ENCODE measurements around the gene NFKBIE. TPM values are rescaled to one million over a fixed set of nuclear protein-coding genes. Genes with fewer than 3 reads are reported as not detected.
A peak's percentile ranks its signal among the peaks of the same experiment; 100 is the strongest.

The NFKBIE gene
- total and polyA plus RNA-seq, 9 of the 15 experiments (the other 6 are each of a cell fraction or from before 2014, with no cell fraction given) = 2.1 to 16.4 (median 11.7) TPM

DNA sequence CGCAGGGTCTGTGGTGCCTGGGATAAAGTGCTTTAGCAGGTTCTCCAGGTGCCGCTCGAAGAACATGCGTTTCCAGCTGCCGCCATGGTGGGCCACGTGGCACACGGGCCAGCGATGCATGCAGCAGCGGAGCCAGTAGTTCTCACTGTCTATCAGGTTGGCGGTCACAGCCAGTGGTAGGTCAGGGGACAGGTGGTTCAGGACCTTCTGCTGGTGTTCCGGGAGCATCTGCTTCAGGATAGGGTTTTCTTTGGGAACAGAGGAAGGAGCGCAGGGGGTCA lies 20.9 kb upstream of the NFKBIE start:
- H3K79me2 ChIP-seq (ENCODE audit: control insufficient read depth, insufficient read depth, low read length) = no peaks in the 10 kb centered on the region
- no peaks in the 10 kb centered on the region for H3K9me3 ChIP-seq (replicated peaks; ENCODE audit: control insufficient read depth, insufficient read depth, low read depth, low read length)
- ATAC-seq = no peak
- H2AFZ ChIP-seq (ENCODE audit: low read depth, low read length) = no peak overlapping the region
- no peak overlapping the region for H3K27ac ChIP-seq (ENCODE audit: extremely low read depth, low read depth, low read length)
- CTCF ChIA-PET (ENCODE audit: low intra/inter-chr PET ratio) = no interaction called here
- H3K4me1 ChIP-seq (replicated peaks in 1 of 2; ENCODE audit: control insufficient read depth in 2 of 2, insufficient read depth in 2 of 2, low read length in 2 of 2) = peaks cover 0 to 9% of the 10 kb centered on the region in 2 experiments; a peak in 2 of 5 replicates
- BruUV-seq (replicated peaks) = no TSS peak
- H3K36me3 ChIP-seq (ENCODE audit: control insufficient read depth, insufficient read depth, low read length) = no peaks in the 10 kb centered on the region
- POLR2A ChIA-PET = interaction anchor here (0.7 to 5.1 kb wide), 2 partner anchors 10 to 147 kb away, joined by 3 to 20 read pairs; no protein-coding TSS in a partner anchor
- no peak overlapping the region for H3K4me3 ChIP-seq
- H4K20me1 ChIP-seq (replicated peaks; ENCODE audit: control insufficient read depth, insufficient read depth, low read length) = no peaks in the 10 kb centered on the region; the same call in 1 of the 2 replicates
- 9% methylated on average over 12 of the region's 12 CpGs for WGBS (ENCODE audit: insufficient coverage, low coverage, missing lambda C conversion rate)
- FAIRE-seq = no peak
- H3K9me1 ChIP-seq (ENCODE audit: control insufficient read depth, insufficient read depth, low read length) = no peaks in the 10 kb centered on the region
- H3K9ac ChIP-seq (ENCODE audit: insufficient read depth in 1 of 2, low read depth in 2 of 2, low read length in 2 of 2) = peak overlapping the region in 1 of 2 experiments; percentile 4; a peak in 1 of 4 replicates
- intact Hi-C loops (cut with micrococcal nuclease) = no loop called here
- peaks cover 51 to 86% of the 10 kb centered on the region in 2 experiments for H3K27me3 ChIP-seq (ENCODE audit: control insufficient read depth in 2 of 2, insufficient read depth in 2 of 2, low read length in 2 of 2)
- DNase-seq (ENCODE audit: extremely low read depth in 1 of 4, low spot score in 3 of 4) = no peak
- H3K4me2 ChIP-seq (ENCODE audit: insufficient read depth, low read length) = no peak overlapping the region
- in situ Hi-C loops (cut with MboI) = no loop called here
- TF ChIP-seq, protein P1, sequence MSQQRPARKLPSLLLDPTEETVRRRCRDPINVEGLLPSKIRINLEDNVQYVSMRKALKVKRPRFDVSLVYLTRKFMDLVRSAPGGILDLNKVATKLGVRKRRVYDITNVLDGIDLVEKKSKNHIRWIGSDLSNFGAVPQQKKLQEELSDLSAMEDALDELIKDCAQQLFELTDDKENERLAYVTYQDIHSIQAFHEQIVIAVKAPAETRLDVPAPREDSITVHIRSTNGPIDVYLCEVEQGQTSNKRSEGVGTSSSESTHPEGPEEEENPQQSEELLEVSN (IDR thresholded peaks at IDR 0.05; ENCODE audit: borderline replicate concordance in 1 of 2, extremely low read depth in 1 of 2, insufficient read depth in 1 of 2, insufficient read length in 1 of 2, low read depth in 1 of 2, low read length in 1 of 2, poor library complexity in 1 of 2, severe bottlenecking in 1 of 2) = peak in 1 of 2 experiments; percentile 76
- TF ChIP-seq HDAC8 (tag; IDR thresholded peaks at IDR 0.05) (no peak), ETV6 (IDR thresholded peaks at IDR 0.05; ENCODE audit: borderline replicate concordance in 1 of 2, low read depth in 2 of 2, low read length in 1 of 2) (no peak), ETV6 (CRISPR knock-in tag; IDR thresholded peaks at IDR 0.05; ENCODE audit: borderline replicate concordance) (no peak), ZFP36 (IDR thresholded peaks at IDR 0.05; ENCODE audit: low read depth, low read length, partially characterized antibody) (no peak), IRF2 (CRISPR knock-in tag; IDR thresholded peaks at IDR 0.05) (no peak), ILF3 (IDR thresholded peaks at IDR 0.05; ENCODE audit: borderline replicate concordance) (no peak), CTBP1 (IDR thresholded peaks at IDR 0.05; ENCODE audit: borderline replicate concordance) (no peak), SAFB2 (IDR thresholded peaks at IDR 0.05; ENCODE audit: borderline replicate concordance, low read depth, low read length, severe bottlenecking) (no peak), KAT7 (CRISPR knock-in tag; IDR thresholded peaks at IDR 0.05; ENCODE audit: borderline replicate concordance) (no peak), STAT5B (CRISPR knock-in tag; IDR thresholded peaks at IDR 0.05) (no peak), SRSF1 (IDR thresholded peaks at IDR 0.05; ENCODE audit: low read depth, low read length) (no peak), ZNF431 (CRISPR knock-in tag; IDR thresholded peaks at IDR 0.05) (no peak), KLF10 (CRISPR knock-in tag; IDR thresholded peaks at IDR 0.05) (no peak), FIP1L1 (IDR thresholded peaks at IDR 0.05; ENCODE audit: low read depth, low read length, poor library complexity, severe bottlenecking) (no peak), ZNF324 (CRISPR knock-in tag; IDR thresholded peaks at IDR 0.05) (no peak), SNIP1 (IDR thresholded peaks at IDR 0.05; ENCODE audit: low read depth) (no peak)
- TF ChIP-seq, protein P2, sequence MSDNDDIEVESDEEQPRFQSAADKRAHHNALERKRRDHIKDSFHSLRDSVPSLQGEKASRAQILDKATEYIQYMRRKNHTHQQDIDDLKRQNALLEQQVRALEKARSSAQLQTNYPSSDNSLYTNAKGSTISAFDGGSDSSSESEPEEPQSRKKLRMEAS (CRISPR knock-in tag; IDR thresholded peaks at IDR 0.05) = peak; percentile 83
- TF ChIP-seq, protein P3, sequence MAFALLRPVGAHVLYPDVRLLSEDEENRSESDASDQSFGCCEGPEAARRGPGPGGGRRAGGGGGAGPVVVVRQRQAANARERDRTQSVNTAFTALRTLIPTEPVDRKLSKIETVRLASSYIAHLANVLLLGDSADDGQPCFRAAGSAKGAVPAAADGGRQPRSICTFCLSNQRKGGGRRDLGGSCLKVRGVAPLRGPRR (CRISPR knock-in tag; IDR thresholded peaks at IDR 0.05) = no peak
- TF ChIP-seq, protein P4, sequence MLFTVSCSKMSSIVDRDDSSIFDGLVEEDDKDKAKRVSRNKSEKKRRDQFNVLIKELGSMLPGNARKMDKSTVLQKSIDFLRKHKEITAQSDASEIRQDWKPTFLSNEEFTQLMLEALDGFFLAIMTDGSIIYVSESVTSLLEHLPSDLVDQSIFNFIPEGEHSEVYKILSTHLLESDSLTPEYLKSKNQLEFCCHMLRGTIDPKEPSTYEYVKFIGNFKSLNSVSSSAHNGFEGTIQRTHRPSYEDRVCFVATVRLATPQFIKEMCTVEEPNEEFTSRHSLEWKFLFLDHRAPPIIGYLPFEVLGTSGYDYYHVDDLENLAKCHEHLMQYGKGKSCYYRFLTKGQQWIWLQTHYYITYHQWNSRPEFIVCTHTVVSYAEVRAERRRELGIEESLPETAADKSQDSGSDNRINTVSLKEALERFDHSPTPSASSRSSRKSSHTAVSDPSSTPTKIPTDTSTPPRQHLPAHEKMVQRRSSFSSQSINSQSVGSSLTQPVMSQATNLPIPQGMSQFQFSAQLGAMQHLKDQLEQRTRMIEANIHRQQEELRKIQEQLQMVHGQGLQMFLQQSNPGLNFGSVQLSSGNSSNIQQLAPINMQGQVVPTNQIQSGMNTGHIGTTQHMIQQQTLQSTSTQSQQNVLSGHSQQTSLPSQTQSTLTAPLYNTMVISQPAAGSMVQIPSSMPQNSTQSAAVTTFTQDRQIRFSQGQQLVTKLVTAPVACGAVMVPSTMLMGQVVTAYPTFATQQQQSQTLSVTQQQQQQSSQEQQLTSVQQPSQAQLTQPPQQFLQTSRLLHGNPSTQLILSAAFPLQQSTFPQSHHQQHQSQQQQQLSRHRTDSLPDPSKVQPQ (CRISPR knock-in tag; IDR thresholded peaks at IDR 0.05; ENCODE audit: borderline replicate concordance) = no peak
